H9 (cell line): ENCODE data around the gene BCL7C. TPM values are rescaled to one million over a fixed set of nuclear protein-coding genes. Genes with fewer than 3 reads are reported as not detected.

Experiments used
- DNase-seq: peaks from one replicate; pipeline ENCODE4 v3.0.0-alpha.2; 2017
- H2AFZ ChIP-seq: one replicate; pipeline ENCODE4 v1.6.1; 2013; ENCODE audit warnings: mild to moderate bottlenecking, low read length, control low read depth, moderate library complexity
- H2AK5ac ChIP-seq: 2 replicates; pipeline ENCODE4 v1.6.1; 2013; ENCODE audit warnings: low read length, control low read depth, mixed read lengths; ENCODE audit not compliant: insufficient read length
- H2BK120ac ChIP-seq: one replicate; pipeline ENCODE4 v1.6.1; 2013; ENCODE audit warnings: low read depth, mild to moderate bottlenecking, low read length, control low read depth, inconsistent platforms; ENCODE audit not compliant: poor library complexity, severe bottlenecking
- H2BK12ac ChIP-seq: 2 replicates; pipeline ENCODE4 v1.6.1; 2013; ENCODE audit warnings: low read length, control low read depth, mixed read lengths, low read depth; ENCODE audit not compliant: insufficient read length
- H2BK15ac ChIP-seq: 2 replicates; pipeline ENCODE4 v1.6.1; 2013; ENCODE audit warnings: low read depth, low read length, control low read depth
- H2BK20ac ChIP-seq: one replicate; pipeline ENCODE4 v1.6.1; 2013; ENCODE audit warnings: low read depth, mild to moderate bottlenecking, low read length, control low read depth, inconsistent platforms; ENCODE audit not compliant: poor library complexity, severe bottlenecking
- H2BK5ac ChIP-seq: 2 replicates; pipeline ENCODE4 v1.6.1; 2013; ENCODE audit warnings: low read length, control low read depth, mixed read lengths; ENCODE audit not compliant: insufficient read length
- H3K14ac ChIP-seq: 2 replicates; pipeline ENCODE4 v1.6.1; 2013; ENCODE audit warnings: low read length, control low read depth; ENCODE audit not compliant: insufficient read depth
- H3K18ac ChIP-seq: 2 replicates; pipeline ENCODE4 v1.6.1; 2013; ENCODE audit warnings: low read depth, mild to moderate bottlenecking, mixed read lengths, low read length, control low read depth; ENCODE audit not compliant: insufficient read length
- H3K23ac ChIP-seq: 2 replicates; pipeline ENCODE4 v1.6.1; 2013; ENCODE audit warnings: low read length, control low read depth, mixed read lengths, low read depth; ENCODE audit not compliant: insufficient read length
- H3K23me2 ChIP-seq: 2 replicates; pipeline ENCODE4 v1.6.1; 2013; ENCODE audit warnings: low read depth, mild to moderate bottlenecking, mixed read lengths, low read length, control low read depth; ENCODE audit not compliant: insufficient read length, poor library complexity, severe bottlenecking
- H3K27ac ChIP-seq: 2 replicates; pipeline ENCODE4 v1.5.1; 2013; ENCODE audit warnings: low read length, control low read depth, mixed read lengths, low read depth; ENCODE audit not compliant: insufficient read length
- H3K27me3 ChIP-seq: 2 replicates; pipeline ENCODE4 v1.6.1; 2013; ENCODE audit warnings: low read length, control low read depth, inconsistent platforms; ENCODE audit not compliant: insufficient read depth
- H3K4ac ChIP-seq: 2 replicates; pipeline ENCODE4 v1.6.1; 2013; ENCODE audit warnings: low read depth, mild to moderate bottlenecking, control low read depth, inconsistent platforms, low read length, moderate library complexity
- H3K4me1 ChIP-seq: 2 replicates; pipeline ENCODE4 v1.6.1; 2013; ENCODE audit warnings: low read length, control low read depth, inconsistent platforms; ENCODE audit not compliant: insufficient read depth
- H3K4me2 ChIP-seq: 2 replicates; pipeline ENCODE4 v1.6.1; 2013; ENCODE audit warnings: low read length, control low read depth, mixed read lengths; ENCODE audit not compliant: insufficient read length, insufficient read depth
- H3K56ac ChIP-seq: 2 replicates; pipeline ENCODE4 v1.6.1; 2013; ENCODE audit warnings: low read depth, mild to moderate bottlenecking, mixed read lengths, low read length, control low read depth; ENCODE audit not compliant: insufficient read length
- H3K79me1 ChIP-seq: 2 replicates; pipeline ENCODE4 v1.6.1; 2013; ENCODE audit warnings: low read depth, mild to moderate bottlenecking, moderate library complexity, low read length, control low read depth, inconsistent platforms; ENCODE audit not compliant: insufficient read depth, poor library complexity, severe bottlenecking
- H3K79me2 ChIP-seq: 2 replicates; pipeline ENCODE4 v1.6.1; 2013; ENCODE audit warnings: low read length, control low read depth, inconsistent platforms; ENCODE audit not compliant: insufficient read depth
- H3K9ac ChIP-seq: 2 replicates; pipeline ENCODE4 v1.6.1; 2013; ENCODE audit warnings: low read length, control low read depth, mixed read lengths; ENCODE audit not compliant: insufficient read length; ENCODE audit errors: extremely low read depth
- H3K9me3 ChIP-seq: one replicate; pipeline ENCODE4 v1.6.1; 2013; ENCODE audit warnings: low read depth, low read length, inconsistent platforms; ENCODE audit not compliant: control insufficient read depth
- H3T11ph ChIP-seq: one replicate; pipeline ENCODE4 v1.6.1; 2013; ENCODE audit warnings: mild to moderate bottlenecking, low read length, control low read depth, inconsistent platforms
- H4K20me1 ChIP-seq: one replicate; pipeline ENCODE4 v1.6.1; 2013; ENCODE audit not compliant: control insufficient read depth, insufficient read length, insufficient read depth
- H4K5ac ChIP-seq: 2 replicates; pipeline ENCODE4 v1.6.1; 2013; ENCODE audit warnings: low read depth, mild to moderate bottlenecking, mixed read lengths, low read length, control low read depth; ENCODE audit not compliant: insufficient read length
- H4K8ac ChIP-seq: replicated peaks from 2 replicates; pipeline ENCODE4 v1.6.1; 2013; ENCODE audit warnings: low read length, control low read depth, mixed read lengths, low read depth; ENCODE audit not compliant: insufficient read length
- H4K91ac ChIP-seq: 2 replicates; pipeline ENCODE4 v1.6.1; 2013; ENCODE audit warnings: low read depth, mild to moderate bottlenecking, moderate library complexity, mixed read lengths, low read length, control low read depth; ENCODE audit not compliant: insufficient read length
- H3K27ac Mint-ChIP-seq, 3 experiments: 2 replicates in 2 of 3; 3 replicates in 1 of 3; pipeline ENCODE4 v1.8.0; 2020 to 2021; ENCODE audit warnings: mixed read lengths in 3 of 3, mild to moderate bottlenecking in 1 of 3, moderate library complexity in 1 of 3
- H3K27me3 Mint-ChIP-seq: 2 replicates; pipeline ENCODE4 v1.8.0; 2021; ENCODE audit warnings: low read depth, mild to moderate bottlenecking, moderate library complexity, mixed read lengths
- H3K36me3 Mint-ChIP-seq, 3 experiments: 2 replicates in 2 of 3; 3 replicates in 1 of 3; pipeline ENCODE4 v1.8.0; 2020 to 2021; ENCODE audit warnings: low read depth in 3 of 3, mixed read lengths in 3 of 3; ENCODE audit not compliant: insufficient read depth in 1 of 3
- H3K4me1 Mint-ChIP-seq, 2 experiments: 2 replicates each; pipeline ENCODE4 v1.8.0; 2020; ENCODE audit warnings: mixed read lengths in 2 of 2
- H3K4me3 Mint-ChIP-seq, 2 experiments: 2 replicates in 1 of 2; 3 replicates in 1 of 2; pipeline ENCODE4 v1.8.0; 2020 to 2021; ENCODE audit warnings: mild to moderate bottlenecking in 2 of 2, mixed read lengths in 2 of 2, moderate library complexity in 1 of 2
- H3K9me3 Mint-ChIP-seq, 2 experiments: 2 replicates in 1 of 2; 3 replicates in 1 of 2; pipeline ENCODE4 v1.8.0; 2020; ENCODE audit warnings: mild to moderate bottlenecking in 2 of 2, mixed read lengths in 2 of 2, moderate library complexity in 1 of 2
- WGBS: extraction: QIAGEN DNeasy Blood & Tissue Kit; methylation state at CpG from one replicate; pipeline ENCODE4 v1.1.7; 2013; ENCODE audit warnings: missing lambda C conversion rate, low lambda C conversion rate, mixed read lengths; ENCODE audit not compliant: insufficient read length; ENCODE audit errors: extremely low coverage; 5-methylcytosine and 5-hydroxymethylcytosine counted together
- total RNA-seq: library from RNA; stranded (reverse); gene quantifications from 2 replicates; pipeline ENCODE4 v1.2.1, GENCODE V29; 2021
- TF ChIP-seq, protein P1 (sequence below): fragments of 200-600 bp; sonication (generic); conservative IDR thresholded peaks from 3 replicates; pipeline ENCODE4 v1.8.0; 2021; ENCODE audit warnings: antibody characterized with exemption, mild to moderate bottlenecking

Gene BCL7C
- total RNA-seq, 1 experiment from 2014 or later, result 18.3 TPM

DNA sequence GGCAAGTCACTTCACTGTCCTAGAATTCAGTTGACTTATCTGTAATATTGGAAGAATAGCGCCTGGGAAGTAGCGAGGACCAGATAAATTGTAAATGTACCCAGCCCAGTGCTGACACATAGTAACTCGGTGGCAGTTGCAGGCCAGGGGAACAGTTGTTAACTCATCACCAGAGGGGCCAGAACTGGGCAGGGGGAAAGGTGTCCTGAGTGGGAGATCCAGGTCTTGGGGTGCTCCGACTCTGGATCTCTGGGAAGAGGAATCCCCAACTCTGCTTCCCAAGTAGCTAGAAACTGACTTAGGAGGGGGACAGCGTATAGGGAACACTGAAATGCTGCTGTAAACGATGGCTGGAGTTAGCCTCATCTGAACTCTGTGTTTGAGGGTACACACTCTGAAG lies 23.0 kb downstream of the BCL7C start:
- H3K9ac ChIP-seq, result no peak overlapping the region
- H3K36me3 Mint-ChIP-seq, result peaks cover 0 to 4% (median 0%) of the 10 kb centered on the region in 3 experiments; a peak in 1 of 7 replicates
- H4K20me1 ChIP-seq, result no peaks in the 10 kb centered on the region
- no peak overlapping the region for H2BK120ac ChIP-seq
- no peak overlapping the region for H3K4me3 Mint-ChIP-seq
- H2BK12ac ChIP-seq, result no peak overlapping the region
- no peak overlapping the region for H4K8ac ChIP-seq
- no peaks in the 10 kb centered on the region for H3K79me2 ChIP-seq
- H3K4me1 Mint-ChIP-seq, result peaks cover 3 to 5% of the 10 kb centered on the region in 2 experiments
- H2BK5ac ChIP-seq, result no peak overlapping the region
- H3K23ac ChIP-seq, result no peak overlapping the region
- no peaks in the 10 kb centered on the region; a peak in 1 of 5 replicates for H3K9me3 Mint-ChIP-seq
- H4K5ac ChIP-seq, result no peak overlapping the region
- no peak overlapping the region for H3K27ac Mint-ChIP-seq
- H2BK20ac ChIP-seq, result no peak overlapping the region
- no peak overlapping the region for H2AFZ ChIP-seq
- TF ChIP-seq, protein P1, sequence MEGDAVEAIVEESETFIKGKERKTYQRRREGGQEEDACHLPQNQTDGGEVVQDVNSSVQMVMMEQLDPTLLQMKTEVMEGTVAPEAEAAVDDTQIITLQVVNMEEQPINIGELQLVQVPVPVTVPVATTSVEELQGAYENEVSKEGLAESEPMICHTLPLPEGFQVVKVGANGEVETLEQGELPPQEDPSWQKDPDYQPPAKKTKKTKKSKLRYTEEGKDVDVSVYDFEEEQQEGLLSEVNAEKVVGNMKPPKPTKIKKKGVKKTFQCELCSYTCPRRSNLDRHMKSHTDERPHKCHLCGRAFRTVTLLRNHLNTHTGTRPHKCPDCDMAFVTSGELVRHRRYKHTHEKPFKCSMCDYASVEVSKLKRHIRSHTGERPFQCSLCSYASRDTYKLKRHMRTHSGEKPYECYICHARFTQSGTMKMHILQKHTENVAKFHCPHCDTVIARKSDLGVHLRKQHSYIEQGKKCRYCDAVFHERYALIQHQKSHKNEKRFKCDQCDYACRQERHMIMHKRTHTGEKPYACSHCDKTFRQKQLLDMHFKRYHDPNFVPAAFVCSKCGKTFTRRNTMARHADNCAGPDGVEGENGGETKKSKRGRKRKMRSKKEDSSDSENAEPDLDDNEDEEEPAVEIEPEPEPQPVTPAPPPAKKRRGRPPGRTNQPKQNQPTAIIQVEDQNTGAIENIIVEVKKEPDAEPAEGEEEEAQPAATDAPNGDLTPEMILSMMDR, result no peak
- no peak overlapping the region for H3K4ac ChIP-seq
- H3K14ac ChIP-seq, result no peak overlapping the region
- no peak overlapping the region for H3T11ph ChIP-seq
- no CpG with 5 or more reads among the region's 6 CpGs for WGBS
- no peak overlapping the region for H4K91ac ChIP-seq
- peaks cover 12% of the 10 kb centered on the region for H3K23me2 ChIP-seq
- H2BK15ac ChIP-seq, result no peak overlapping the region
- peaks cover 53% of the 10 kb centered on the region for H3K27me3 Mint-ChIP-seq
- H3K56ac ChIP-seq, result no peak overlapping the region
- H2AK5ac ChIP-seq, result no peak overlapping the region
- no peaks in the 10 kb centered on the region for H3K9me3 ChIP-seq
- H3K4me2 ChIP-seq, result no peak overlapping the region
- H3K79me1 ChIP-seq, result no peaks in the 10 kb centered on the region
- H3K18ac ChIP-seq, result no peak overlapping the region
- H3K27me3 ChIP-seq, result peaks cover 4% of the 10 kb centered on the region; the same call in 1 of the 2 replicates
- no peak overlapping the region for H3K27ac ChIP-seq
- no peak for DNase-seq
- no peaks in the 10 kb centered on the region for H3K4me1 ChIP-seq
